Sigmoid colon (tissue), 7 donors: ENCODE results near the gene E2F2. TPM values are rescaled to one million over a fixed set of nuclear protein-coding genes. Genes with fewer than 3 reads are reported as not detected.

Experiments
- DNase-seq: peaks from one replicate; pipeline ENCODE4 v3.0.0-alpha.2; 2019
- H3K27ac ChIP-seq, 4 donors: fragments of 200-600 bp; sonication (generic); one replicate each; pipeline ENCODE4 v1.5.1; 2016 to 2019; ENCODE audit warnings: mild to moderate bottlenecking in 1 of 4
- H3K27me3 ChIP-seq, 3 donors: fragments of 200-600 bp; sonication (generic); one replicate each; pipeline ENCODE4 v1.5.1; 2019; ENCODE audit warnings: mild to moderate bottlenecking in 1 of 3
- H3K36me3 ChIP-seq, 4 donors: fragments of 200-600 bp; sonication (generic); one replicate each; pipeline ENCODE4 v1.5.1; 2016 to 2019
- H3K4me1 ChIP-seq, 4 donors: fragments of 200-600 bp; sonication (generic); one replicate each; pipeline ENCODE4 v1.5.1; 2017 to 2019
- H3K4me3 ChIP-seq, 4 donors: fragments of 200-600 bp; sonication (generic); one replicate each; pipeline ENCODE4 v1.5.1; 2017 to 2019; ENCODE audit warnings: mild to moderate bottlenecking in 2 of 4, moderate library complexity in 1 of 4
- H3K9me3 ChIP-seq, 4 donors: fragments of 200-600 bp in 3 of 4; sonication (generic) in 3 of 4; one replicate each; pipeline versions ENCODE4 v1.5.1 to v1.6.1; 2013 to 2019
- CTCF ChIP-seq, 4 experiments: fragments of 450-650 bp in 3 of 4; fragments of 200-600 bp in 1 of 4; IDR thresholded peaks; one replicate each; pipeline ENCODE4 v1.5.1; 2016 to 2019; ENCODE audit warnings: antibody characterized with exemption in 4 of 4, mild to moderate bottlenecking in 3 of 4, moderate library complexity in 2 of 4
- EP300 ChIP-seq, 4 donors: sonication (generic); formaldehyde crosslinking; IDR thresholded peaks; one replicate each; pipeline ENCODE4 v1.6.1; 2017; ENCODE audit warnings: antibody characterized with exemption in 4 of 4
- POLR2A ChIP-seq, 2 donors: fragments of 450-650 bp; IDR thresholded peaks; one replicate each; pipeline ENCODE4 v1.6.1; 2016; ENCODE audit warnings: antibody characterized with exemption in 2 of 2, mild to moderate bottlenecking in 2 of 2, moderate library complexity in 2 of 2
- POLR2AphosphoS5 ChIP-seq, 4 donors: sonication (generic); formaldehyde crosslinking; IDR thresholded peaks; one replicate each; pipeline ENCODE4 v1.6.1; 2017; ENCODE audit warnings: antibody characterized with exemption in 4 of 4
- WGBS, 2 donors: extraction: QIAGEN DNeasy Blood & Tissue Kit; methylation state at CpG; one replicate each; pipeline ENCODE4 v1.1.7; 2013; 5-methylcytosine and 5-hydroxymethylcytosine counted together
- intact Hi-C: fragments of 100-400 bp; cut with DNase I; formaldehyde crosslinking; loops from one replicate; pipeline ENCODE4 v1.15.1; 2023
- polyA plus RNA-seq, 3 donors: library from polyadenylated mRNA; stranded (reverse); fragments of 200-250 nt; gene quantifications; one replicate each; pipeline ENCODE4 v1.2.3, GENCODE V29; 2013
- total RNA-seq, 4 donors: library from RNA; depleted of rRNA; stranded (reverse); fragments of >200 nt; gene quantifications; one replicate each; pipeline ENCODE4 v1.1.0, GENCODE V29; 2016
- donor health status: healthy with polysubstance abuse.
- donor health status: Bipolar disorder and iron deficiency.
- donor health status: healthy.

Gene E2F2
- total and polyA plus RNA-seq, 7 donors = 0.14 to 10.6 (median 2.4) TPM; not detected in 2

DNA sequence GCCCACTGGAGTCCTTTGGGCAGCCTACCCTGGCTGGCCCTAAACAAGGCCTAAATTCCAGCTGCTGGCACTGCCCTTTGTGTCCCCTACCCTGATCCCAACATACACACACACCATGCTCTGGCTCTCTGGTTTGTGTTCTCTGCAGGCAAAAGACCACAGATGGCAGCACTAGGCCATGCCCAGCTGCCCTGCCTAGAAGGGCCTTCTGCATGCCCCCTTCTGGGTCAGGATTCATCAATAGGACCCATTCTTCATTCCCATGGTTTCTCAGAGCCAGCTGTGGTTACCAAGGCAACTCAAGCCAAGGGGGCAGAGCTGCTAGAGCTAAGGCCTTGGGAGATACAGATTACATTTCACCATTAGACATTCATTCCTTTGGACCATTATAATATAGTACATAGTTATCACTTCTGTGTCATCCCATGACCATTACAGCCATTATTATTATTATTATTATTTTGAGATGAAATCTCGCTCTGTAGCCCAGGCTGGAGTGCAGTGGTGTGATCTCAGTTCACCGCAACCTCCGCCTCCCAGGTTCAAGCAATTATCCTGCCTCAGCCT, 64.5 kb downstream of the E2F2 start:
- no peak for DNase-seq
- H3K27ac ChIP-seq = no peak overlapping the region
- no peaks in the 10 kb centered on the region for H3K36me3 ChIP-seq
- no peak for TF ChIP-seq EP300 (IDR thresholded peaks at IDR 0.05)
- no peak for TF ChIP-seq POLR2AphosphoS5 (IDR thresholded peaks at IDR 0.05)
- TF ChIP-seq CTCF (IDR thresholded peaks at IDR 0.05) = no peak
- no peak for TF ChIP-seq POLR2A (IDR thresholded peaks at IDR 0.05)
- intact Hi-C loops = no loop called here
- peaks cover 0 to 17% (median 0%) of the 10 kb centered on the region in 4 donors for H3K4me1 ChIP-seq
- no peak overlapping the region for H3K4me3 ChIP-seq
- WGBS, 2 donors = 94 to 99% methylated on average over 3 of the region's 3 CpGs
- no peaks in the 10 kb centered on the region for H3K9me3 ChIP-seq
- no peaks in the 10 kb centered on the region for H3K27me3 ChIP-seq

DNA sequence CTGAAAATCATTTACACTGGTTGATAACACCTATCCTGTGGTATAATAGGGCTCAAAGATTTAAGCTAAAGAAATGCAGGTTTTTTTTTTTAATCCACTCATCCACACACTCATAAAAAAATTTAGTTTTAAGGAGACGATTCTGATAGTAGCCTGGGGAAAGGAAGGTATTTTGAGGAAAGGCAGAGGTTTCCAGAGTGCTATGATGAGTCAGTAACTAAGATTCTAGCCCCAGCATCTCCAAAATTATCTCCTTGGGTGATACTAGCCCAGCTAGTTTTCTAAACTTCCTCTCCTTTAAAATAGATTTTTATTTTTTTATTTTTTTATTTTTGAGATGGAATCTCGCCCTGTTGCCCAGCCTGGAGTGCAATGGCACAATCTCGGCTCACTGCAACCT, 67.7 kb downstream of the E2F2 start:
- WGBS, 2 donors = 92 to 95% methylated on average over 3 of the region's 3 CpGs
- no peaks in the 10 kb centered on the region for H3K4me1 ChIP-seq
- no peaks in the 10 kb centered on the region for H3K27me3 ChIP-seq
- no peaks in the 10 kb centered on the region for H3K36me3 ChIP-seq
- no peak overlapping the region for H3K27ac ChIP-seq
- no peak for DNase-seq
- H3K9me3 ChIP-seq = no peaks in the 10 kb centered on the region
- no peak overlapping the region for H3K4me3 ChIP-seq
- intact Hi-C loops = no loop called here
- TF ChIP-seq POLR2AphosphoS5 (IDR thresholded peaks at IDR 0.05) (no peak), CTCF (IDR thresholded peaks at IDR 0.05) (no peak), EP300 (IDR thresholded peaks at IDR 0.05) (no peak), POLR2A (IDR thresholded peaks at IDR 0.05) (no peak)

GRCh38 chr1:23462766-23463165, 68.3 kb downstream of the E2F2 start:
- H3K4me1 ChIP-seq = no peaks in the 10 kb centered on the region
- TF ChIP-seq EP300 (IDR thresholded peaks at IDR 0.05) (no peak), POLR2A (IDR thresholded peaks at IDR 0.05) (no peak), CTCF (IDR thresholded peaks at IDR 0.05) (no peak), POLR2AphosphoS5 (IDR thresholded peaks at IDR 0.05) (no peak)
- no peak for DNase-seq
- H3K9me3 ChIP-seq = no peaks in the 10 kb centered on the region
- H3K27ac ChIP-seq = no peak overlapping the region
- H3K27me3 ChIP-seq = no peaks in the 10 kb centered on the region
- no peak overlapping the region for H3K4me3 ChIP-seq
- 90 to 96% methylated on average over 2 of the region's 2 CpGs for WGBS, 2 donors
- H3K36me3 ChIP-seq = no peaks in the 10 kb centered on the region
- intact Hi-C loops = no loop called here

- intact Hi-C loops = no loop called here
- TF ChIP-seq EP300 (IDR thresholded peaks at IDR 0.05) (no peak), POLR2AphosphoS5 (IDR thresholded peaks at IDR 0.05) (no peak), POLR2A (IDR thresholded peaks at IDR 0.05) (no peak), CTCF (IDR thresholded peaks at IDR 0.05) (no peak)
- H3K4me1 ChIP-seq = no peaks in the 10 kb centered on the region
- H3K27me3 ChIP-seq = no peaks in the 10 kb centered on the region
- no peak overlapping the region for H3K27ac ChIP-seq
- 89 to 90% methylated on average over 3 of the region's 3 CpGs for WGBS, 2 donors
- H3K9me3 ChIP-seq = no peaks in the 10 kb centered on the region
- DNase-seq = no peak
- no peaks in the 10 kb centered on the region for H3K36me3 ChIP-seq
- H3K4me3 ChIP-seq = no peak overlapping the region
Observed at GRCh38 chr1:23461050-23461449, 70.0 kb downstream of the E2F2 start.

DNA sequence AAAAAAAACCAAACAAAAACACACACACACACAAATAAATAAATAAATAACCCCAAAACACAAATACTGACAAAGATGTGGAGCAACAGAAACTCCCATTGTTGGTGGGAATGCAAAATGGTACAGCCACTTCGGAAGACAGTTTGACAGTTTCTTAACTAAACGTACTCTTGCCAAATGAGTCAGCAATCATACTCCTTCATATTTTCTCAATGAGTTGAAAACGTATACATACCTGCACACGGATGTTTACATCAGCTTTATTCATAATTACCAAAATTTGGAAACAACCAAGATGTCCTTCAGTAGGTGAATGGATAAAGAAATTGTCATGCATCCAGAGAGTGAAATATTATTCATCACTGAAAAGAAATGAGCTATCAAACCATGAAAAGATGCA, 70.5 kb downstream of the E2F2 start:
- Histone ChIP-seq H3K36me3 (peaks cover 0 to 4% (median 0%) of the 10 kb centered on the region in 4 donors), H3K27me3 (no peaks in the 10 kb centered on the region), H3K9me3 (no peaks in the 10 kb centered on the region), H3K4me3 (no peak overlapping the region), H3K27ac (no peak overlapping the region), H3K4me1 (no peaks in the 10 kb centered on the region)
- 88% methylated on average over 4 of the region's 4 CpGs for WGBS, 2 donors
- intact Hi-C loops = no loop called here
- no peak for DNase-seq
- no peak for TF ChIP-seq POLR2A (IDR thresholded peaks at IDR 0.05)
- TF ChIP-seq CTCF (IDR thresholded peaks at IDR 0.05) = no peak
- TF ChIP-seq EP300 (IDR thresholded peaks at IDR 0.05) = no peak
- TF ChIP-seq POLR2AphosphoS5 (IDR thresholded peaks at IDR 0.05) = no peak
